Astrocyte (in vitro differentiated cells and primary cell): ENCODE measurements around the gene CYP4F2. TPM values are rescaled to one million over a fixed set of nuclear protein-coding genes. Genes with fewer than 3 reads are reported as not detected.
"Not testable (repeated sequence)": the region's sequence is repeated elsewhere in the genome, so short reads cannot be mapped to it uniquely, and the experiment has no call there.

Experiments
- DNase-seq: peaks from one replicate; pipeline ENCODE4 v3.0.0-alpha.2; 2010; ENCODE audit warnings: low read depth
- FAIRE-seq: peaks from 2 replicates; lab custom pipeline; 2011; peaks lifted over from hg19 to GRCh38; lab: Jason Lieb, UNC
- H2AFZ ChIP-seq: 2 replicates; pipeline ENCODE4 v1.6.0; 2012; ENCODE audit warnings: low read depth, low read length, inconsistent platforms
- H3K27ac ChIP-seq: 2 replicates; pipeline ENCODE4 v1.5.1; 2011; ENCODE audit warnings: low read depth, low read length, inconsistent platforms
- H3K27me3 ChIP-seq: 2 replicates; pipeline ENCODE4 v1.6.0; 2011; ENCODE audit warnings: low read length, inconsistent platforms; ENCODE audit not compliant: insufficient read depth
- H3K36me3 ChIP-seq: 2 replicates; pipeline ENCODE4 v1.5.1; 2011; ENCODE audit warnings: low read length, inconsistent platforms; ENCODE audit not compliant: insufficient read depth
- H3K4me1 ChIP-seq: 2 replicates; pipeline ENCODE4 v1.5.1; 2011; ENCODE audit warnings: low read length, inconsistent platforms; ENCODE audit not compliant: insufficient read depth
- H3K4me2 ChIP-seq: 2 replicates; pipeline ENCODE4 v1.6.0; 2012; ENCODE audit warnings: low read length, inconsistent platforms
- H3K4me3 ChIP-seq: 2 replicates; pipeline ENCODE4 v1.5.1; 2011; ENCODE audit warnings: low read depth, mild to moderate bottlenecking, low read length, inconsistent platforms; ENCODE audit not compliant: insufficient read depth
- H3K79me2 ChIP-seq: 2 replicates; pipeline ENCODE4 v1.6.0; 2012; ENCODE audit warnings: mild to moderate bottlenecking, low read length, inconsistent platforms; ENCODE audit not compliant: insufficient read depth
- H3K9ac ChIP-seq: 2 replicates; pipeline ENCODE4 v1.6.0; 2012; ENCODE audit warnings: mild to moderate bottlenecking, low read length, inconsistent platforms
- H3K9me3 ChIP-seq: 2 replicates; pipeline ENCODE4 v1.5.1; 2012; ENCODE audit warnings: low read depth, mild to moderate bottlenecking, low read length, inconsistent platforms; ENCODE audit not compliant: insufficient read depth
- H4K20me1 ChIP-seq: 2 replicates; pipeline ENCODE4 v1.6.0; 2012; ENCODE audit warnings: low read length, inconsistent platforms; ENCODE audit not compliant: insufficient read depth
- H3K27ac Mint-ChIP-seq: one replicate; pipeline ENCODE4 v1.8.0; 2021; ENCODE audit warnings: mild to moderate bottlenecking, mixed read lengths; ENCODE audit not compliant: unreplicated experiment
- H3K27me3 Mint-ChIP-seq: one replicate; pipeline ENCODE4 v1.8.0; 2021; ENCODE audit warnings: low read depth, mixed read lengths; ENCODE audit not compliant: unreplicated experiment
- H3K36me3 Mint-ChIP-seq: one replicate; pipeline ENCODE4 v1.8.0; 2021; ENCODE audit warnings: low read depth, mixed read lengths; ENCODE audit not compliant: unreplicated experiment
- H3K4me1 Mint-ChIP-seq: one replicate; pipeline ENCODE4 v1.8.0; 2021; ENCODE audit warnings: low read depth, mixed read lengths; ENCODE audit not compliant: unreplicated experiment
- H3K4me3 Mint-ChIP-seq: one replicate; pipeline ENCODE4 v1.8.0; 2021; ENCODE audit warnings: mild to moderate bottlenecking, moderate library complexity, mixed read lengths; ENCODE audit not compliant: unreplicated experiment
- H3K9me3 Mint-ChIP-seq: one replicate; pipeline ENCODE4 v1.8.0; 2021; ENCODE audit warnings: mild to moderate bottlenecking, mixed read lengths; ENCODE audit not compliant: unreplicated experiment
- EZH2 ChIP-seq: IDR thresholded peaks from 2 replicates; pipeline ENCODE4 v1.6.1; 2012; ENCODE audit warnings: mild to moderate bottlenecking, low read length, inconsistent platforms; ENCODE audit not compliant: insufficient read depth
- total RNA-seq: library from RNA; stranded (reverse); gene quantifications from 2 replicates; pipeline ENCODE4 v1.2.1, GENCODE V29; 2021
- TF ChIP-seq, protein P1 (sequence below): IDR thresholded peaks from 2 replicates; pipeline ENCODE4 v1.5.1; 2011; ENCODE audit warnings: low read depth, mild to moderate bottlenecking, inconsistent platforms, low read length, moderate library complexity; ENCODE audit not compliant: insufficient read depth

The CYP4F2 gene
- total RNA-seq, 1 donor from 2014 or later = not detected

- no peaks in the 10 kb centered on the region for H3K4me1 Mint-ChIP-seq
- no peaks in the 10 kb centered on the region for H3K36me3 ChIP-seq
- peaks cover 14% of the 10 kb centered on the region for H3K9me3 Mint-ChIP-seq
- H3K4me3 Mint-ChIP-seq = no peak overlapping the region
- no peak for TF ChIP-seq EZH2
- TF ChIP-seq, protein P1, sequence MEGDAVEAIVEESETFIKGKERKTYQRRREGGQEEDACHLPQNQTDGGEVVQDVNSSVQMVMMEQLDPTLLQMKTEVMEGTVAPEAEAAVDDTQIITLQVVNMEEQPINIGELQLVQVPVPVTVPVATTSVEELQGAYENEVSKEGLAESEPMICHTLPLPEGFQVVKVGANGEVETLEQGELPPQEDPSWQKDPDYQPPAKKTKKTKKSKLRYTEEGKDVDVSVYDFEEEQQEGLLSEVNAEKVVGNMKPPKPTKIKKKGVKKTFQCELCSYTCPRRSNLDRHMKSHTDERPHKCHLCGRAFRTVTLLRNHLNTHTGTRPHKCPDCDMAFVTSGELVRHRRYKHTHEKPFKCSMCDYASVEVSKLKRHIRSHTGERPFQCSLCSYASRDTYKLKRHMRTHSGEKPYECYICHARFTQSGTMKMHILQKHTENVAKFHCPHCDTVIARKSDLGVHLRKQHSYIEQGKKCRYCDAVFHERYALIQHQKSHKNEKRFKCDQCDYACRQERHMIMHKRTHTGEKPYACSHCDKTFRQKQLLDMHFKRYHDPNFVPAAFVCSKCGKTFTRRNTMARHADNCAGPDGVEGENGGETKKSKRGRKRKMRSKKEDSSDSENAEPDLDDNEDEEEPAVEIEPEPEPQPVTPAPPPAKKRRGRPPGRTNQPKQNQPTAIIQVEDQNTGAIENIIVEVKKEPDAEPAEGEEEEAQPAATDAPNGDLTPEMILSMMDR = no peak
- no peak overlapping the region for H3K27ac ChIP-seq
- H3K79me2 ChIP-seq = no peaks in the 10 kb centered on the region
- no peaks in the 10 kb centered on the region for H3K9me3 ChIP-seq
- H3K27ac Mint-ChIP-seq = no peak overlapping the region
- FAIRE-seq = no peak
- no peaks in the 10 kb centered on the region for H4K20me1 ChIP-seq
- DNase-seq = no peak
- H3K4me1 ChIP-seq = no peaks in the 10 kb centered on the region
- no peak overlapping the region for H3K4me3 ChIP-seq
- no peak overlapping the region for H2AFZ ChIP-seq
- no peak overlapping the region for H3K4me2 ChIP-seq
- H3K27me3 Mint-ChIP-seq = no peaks in the 10 kb centered on the region
- no peak overlapping the region for H3K9ac ChIP-seq
- H3K36me3 Mint-ChIP-seq = no peaks in the 10 kb centered on the region
- no peaks in the 10 kb centered on the region for H3K27me3 ChIP-seq
Observed at GRCh38 chr19:15900504-15900903, 2.6 kb upstream of the CYP4F2 start.

DNA sequence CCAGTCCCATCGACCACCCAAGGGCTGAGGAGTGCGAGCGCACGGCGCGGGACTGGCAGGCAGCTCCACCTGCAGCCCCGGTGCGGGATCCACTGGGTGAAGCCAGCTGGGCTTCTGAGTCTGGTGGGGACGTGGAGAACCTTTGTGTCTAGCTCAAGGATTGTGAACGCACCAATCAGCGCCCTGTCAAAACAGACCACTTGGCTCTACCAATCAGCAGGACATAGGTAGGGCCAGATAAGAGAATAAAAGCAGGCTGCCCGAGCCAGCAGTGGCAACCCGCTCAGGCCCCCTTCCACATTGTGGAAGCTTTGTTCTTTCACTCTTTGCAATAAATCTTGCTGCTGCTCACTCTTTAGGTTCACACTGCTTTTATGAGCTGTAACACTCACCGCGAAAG is 2.2 kb upstream of the CYP4F2 start:
- FAIRE-seq, H3K36me3 Mint-ChIP-seq, H3K27ac ChIP-seq, H4K20me1 ChIP-seq, H3K27me3 ChIP-seq, H3K4me3 ChIP-seq, H3K36me3 ChIP-seq, H3K4me1 Mint-ChIP-seq, H3K4me3 Mint-ChIP-seq, H3K79me2 ChIP-seq, H3K27me3 Mint-ChIP-seq, H3K9ac ChIP-seq, DNase-seq, H3K4me2 ChIP-seq, H3K9me3 ChIP-seq, H3K27ac Mint-ChIP-seq, H3K4me1 ChIP-seq, H2AFZ ChIP-seq: not testable (repeated sequence)
- peaks cover 17% of the 10 kb centered on the region for H3K9me3 Mint-ChIP-seq

DNA sequence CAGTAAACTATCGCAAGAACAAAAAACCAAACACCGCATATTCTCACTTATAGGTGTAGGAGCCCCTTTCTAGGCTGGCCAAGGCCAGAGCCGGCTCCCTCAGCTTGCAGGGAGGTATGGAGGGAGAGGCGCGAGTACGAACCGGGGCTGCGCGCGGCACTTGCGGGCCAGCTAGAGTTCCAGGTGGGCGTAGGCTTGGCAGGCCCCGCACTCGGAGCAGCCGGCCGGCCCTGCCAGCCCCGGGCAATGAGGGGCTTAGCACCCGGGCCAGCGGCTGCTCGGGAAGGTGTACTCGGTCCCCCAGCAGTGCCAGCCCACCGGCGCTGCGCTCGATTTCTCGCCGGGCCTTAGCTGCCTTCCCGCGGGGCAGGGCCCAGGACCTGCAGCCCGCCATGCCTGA is 1.7 kb upstream of the CYP4F2 start:
- H3K9ac ChIP-seq, H4K20me1 ChIP-seq, FAIRE-seq, H3K4me3 Mint-ChIP-seq, H3K4me1 ChIP-seq, H3K36me3 ChIP-seq, H3K27me3 Mint-ChIP-seq, H3K27ac Mint-ChIP-seq, H3K79me2 ChIP-seq, H3K9me3 ChIP-seq, H3K27me3 ChIP-seq, H3K4me1 Mint-ChIP-seq, H2AFZ ChIP-seq, H3K4me3 ChIP-seq, H3K4me2 ChIP-seq, H3K36me3 Mint-ChIP-seq, DNase-seq, H3K27ac ChIP-seq: not testable (repeated sequence)
- peaks cover 18% of the 10 kb centered on the region for H3K9me3 Mint-ChIP-seq
